ENCODE results near the gene HIC1. TPM values are rescaled to one million over a fixed set of nuclear protein-coding genes. Genes with fewer than 3 reads are reported as not detected.

Gene HIC1
- total and polyA plus RNA-seq, 2 experiments from 2014 or later: 0.17 to 0.26 TPM

DNA sequence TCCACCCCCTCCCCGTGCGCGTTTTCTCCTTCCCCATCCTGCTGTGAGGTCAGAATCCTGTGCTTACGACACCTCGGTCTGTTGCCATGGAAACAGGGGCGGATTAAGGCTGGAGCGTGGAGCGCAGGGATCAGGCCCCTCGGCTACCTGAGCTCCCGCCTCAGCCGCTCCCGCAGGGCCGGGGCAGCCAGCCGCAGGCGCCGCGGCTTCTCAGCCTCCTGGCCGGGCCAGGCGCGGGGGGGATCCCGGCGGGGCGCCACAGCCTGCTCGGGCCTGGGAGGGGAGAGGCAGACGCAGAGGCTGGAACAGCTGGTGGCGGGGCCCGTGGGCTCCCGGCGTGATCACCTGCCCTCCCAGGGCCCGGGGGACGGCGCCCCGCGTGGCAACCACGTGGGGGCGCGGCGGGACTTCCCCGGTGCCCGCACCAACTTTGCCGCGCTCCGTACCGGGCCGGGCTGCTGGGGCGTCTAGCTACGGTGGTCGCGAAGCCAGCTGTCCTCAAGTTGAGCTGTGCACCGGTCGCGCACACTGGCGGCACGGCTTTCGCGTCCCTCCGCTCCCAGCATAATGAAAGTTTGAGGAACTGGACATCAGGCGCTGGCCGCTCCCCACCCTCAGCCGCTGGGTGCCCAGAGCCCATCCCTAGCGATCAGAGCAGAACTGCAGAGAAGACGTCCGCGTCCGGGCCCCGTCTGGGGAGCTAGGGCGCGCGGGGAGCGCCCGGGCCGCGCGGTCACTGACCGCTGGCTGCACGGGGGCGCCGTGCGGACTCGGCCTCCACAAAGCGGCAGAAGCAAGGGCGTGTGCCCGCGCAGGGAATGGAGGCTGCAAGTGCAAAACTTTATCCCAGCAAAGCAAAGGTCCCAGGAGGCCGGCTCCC lies 31.0 kb upstream of the HIC1 start:
- Histone ChIP-seq H3K27ac (ENCODE audit: low read depth) (no peak overlapping the region), H3F3A (replicated peaks; ENCODE audit: low read depth) (0 out of 2 replicates have a peak, but pooled peaks cover 4% of the 10 kb centered on the region), H3K79me2 (replicated peaks; ENCODE audit: insufficient read depth) (no peaks in the 10 kb centered on the region), H3K4me3 (peak overlapping the region; percentile 69), H3K4me1 (ENCODE audit: insufficient read depth) (peaks cover 4% of the 10 kb centered on the region; the same call in 1 of the 2 replicates), H4K20me1 (replicated peaks; ENCODE audit: insufficient read depth) (no peaks in the 10 kb centered on the region), H2AFZ (peak overlapping the region; percentile 90), H3K27me3 (ENCODE audit: insufficient read depth) (peaks cover 95% of the 10 kb centered on the region), H3K36me3 (ENCODE audit: insufficient read depth) (no peaks in the 10 kb centered on the region), H3K9me2 (ENCODE audit: insufficient read depth) (no peaks in the 10 kb centered on the region), H3K4me2 (peak overlapping the region; percentile 88)
- DNase-seq (ENCODE audit: low spot score): peak; percentile 96
- H3K27ac Mint-ChIP-seq: no peak overlapping the region
- peaks cover 84% of the 10 kb centered on the region for H3K27me3 Mint-ChIP-seq (ENCODE audit: insufficient read depth, low read depth, poor library complexity)
- H3K9me3 Mint-ChIP-seq: no peaks in the 10 kb centered on the region
- ATAC-seq: peak; percentile 69
- H3K4me1 Mint-ChIP-seq: no peaks in the 10 kb centered on the region; the same call in 2 of the 3 replicates
- peak overlapping the region; percentile 68 for H3K4me3 Mint-ChIP-seq
- no peaks in the 10 kb centered on the region for H3K36me3 Mint-ChIP-seq (ENCODE audit: low read depth)
- TF ChIP-seq EZH2phosphoT487 (IDR thresholded peaks at IDR 0.05; ENCODE audit: unreplicated experiment) (no peak), CREB1 (CRISPR knock-in tag; IDR thresholded peaks at IDR 0.05; ENCODE audit: low read depth) (0 out of 2 replicates have a peak, but pooled peaks have one; percentile 20)

DNA sequence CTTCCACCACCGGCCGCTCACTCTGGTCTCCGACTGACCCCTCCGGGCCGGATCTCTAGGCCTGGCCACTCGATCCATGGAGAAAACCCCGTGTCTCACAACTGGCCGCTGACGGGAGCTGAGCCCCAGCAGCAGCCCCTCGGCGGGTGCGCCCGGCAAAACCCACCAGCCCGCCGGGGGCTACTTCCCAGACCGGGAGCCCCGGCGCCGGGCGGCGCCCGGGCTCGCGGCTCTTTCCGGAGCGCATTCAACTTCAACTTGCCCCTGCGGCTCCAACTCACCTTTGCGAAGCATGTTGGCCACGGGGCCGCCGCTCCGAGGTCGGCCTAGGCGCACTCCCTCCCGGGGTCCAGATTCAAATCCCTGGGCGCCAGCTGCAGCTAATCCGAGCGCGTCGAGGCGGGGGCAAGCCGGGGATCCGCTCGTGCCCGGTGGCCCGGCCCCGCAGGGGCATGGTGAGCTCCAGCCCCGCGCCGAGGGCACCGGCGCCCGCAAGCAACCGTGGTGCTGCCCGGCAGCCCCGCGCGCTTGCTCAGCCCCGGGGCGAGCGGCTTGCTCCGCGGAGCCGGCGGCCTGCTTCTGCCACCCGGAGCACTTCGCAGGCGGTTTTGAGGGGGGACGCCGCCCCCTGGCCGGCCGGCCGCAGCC lies 30.2 kb upstream of the HIC1 start:
- H3K4me3 Mint-ChIP-seq: peak overlapping the region; percentile 68; the same call in 2 of the 3 replicates
- Histone ChIP-seq H2AFZ (peak overlapping the region; percentile 94), H3K79me2 (replicated peaks; ENCODE audit: insufficient read depth) (no peaks in the 10 kb centered on the region), H3K4me1 (ENCODE audit: insufficient read depth) (peaks cover 4% of the 10 kb centered on the region; the same call in 1 of the 2 replicates), H3K9me2 (ENCODE audit: insufficient read depth) (no peaks in the 10 kb centered on the region), H3K4me3 (peak overlapping the region; percentile 69), H3K27ac (ENCODE audit: low read depth) (no peak overlapping the region), H3K36me3 (ENCODE audit: insufficient read depth) (no peaks in the 10 kb centered on the region), H4K20me1 (replicated peaks; ENCODE audit: insufficient read depth) (no peaks in the 10 kb centered on the region), H3K27me3 (ENCODE audit: insufficient read depth) (peaks cover 98% of the 10 kb centered on the region), H3F3A (replicated peaks; ENCODE audit: low read depth) (0 out of 2 replicates have a peak, but pooled peaks cover 4% of the 10 kb centered on the region), H3K4me2 (peak overlapping the region; percentile 88)
- H3K27me3 Mint-ChIP-seq (ENCODE audit: insufficient read depth, low read depth, poor library complexity): peaks cover 85% of the 10 kb centered on the region
- DNase-seq (ENCODE audit: low spot score) (peak; percentile 51), ATAC-seq (peak; percentile 7)
- TF ChIP-seq POLR2AphosphoS5 (IDR thresholded peaks at IDR 0.05; ENCODE audit: low read depth) (no peak), EZH2 (IDR thresholded peaks at IDR 0.05; ENCODE audit: low read depth, unreplicated experiment) (peak; percentile 92), JUNB (IDR thresholded peaks at IDR 0.05; ENCODE audit: unreplicated experiment) (no peak)
- no peak overlapping the region for H3K27ac Mint-ChIP-seq
- no peaks in the 10 kb centered on the region for H3K9me3 Mint-ChIP-seq
- H3K36me3 Mint-ChIP-seq (ENCODE audit: low read depth): no peaks in the 10 kb centered on the region
- no peaks in the 10 kb centered on the region; the same call in 2 of the 3 replicates for H3K4me1 Mint-ChIP-seq

DNA sequence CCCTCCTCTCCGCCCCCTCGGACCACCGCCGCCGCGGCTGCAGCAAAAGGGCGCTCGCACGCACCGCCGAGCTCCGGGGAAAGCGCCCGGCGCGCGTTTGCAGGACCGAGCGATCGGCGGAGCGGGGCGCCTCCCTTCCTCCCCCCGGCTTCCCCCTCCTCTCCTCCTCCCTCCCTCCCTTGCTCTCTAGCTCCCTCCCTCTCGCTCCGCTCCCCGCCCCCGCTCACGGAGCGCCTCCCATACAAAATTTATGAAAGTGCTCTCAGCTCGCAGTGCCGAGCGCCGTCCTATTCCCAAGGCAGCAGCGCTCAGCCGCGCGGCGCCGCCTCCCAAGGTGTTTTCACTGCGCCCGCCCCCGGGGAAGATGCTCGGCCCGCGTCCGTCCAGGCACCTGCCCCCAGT lies 29.7 kb upstream of the HIC1 start, which contains the start of gene RTN4RL1:
RTN4RL1 (minus strand) TSS at position 115 of the 402 bp plus-strand sequence. CDS start 469 bp downstream, outside the sequence.
- Histone ChIP-seq H3K9me2 (ENCODE audit: insufficient read depth) (no peaks in the 10 kb centered on the region), H3K79me2 (replicated peaks; ENCODE audit: insufficient read depth) (no peaks in the 10 kb centered on the region), H3K36me3 (ENCODE audit: insufficient read depth) (no peaks in the 10 kb centered on the region), H4K20me1 (replicated peaks; ENCODE audit: insufficient read depth) (no peaks in the 10 kb centered on the region), H2AFZ (peak within 1 kb of the TSS; percentile 94), H3K4me1 (ENCODE audit: insufficient read depth) (peaks cover 4% of the 10 kb centered on the region; the same call in 1 of the 2 replicates), H3K4me3 (peak within 1 kb of the TSS; percentile 69), H3K27ac (ENCODE audit: low read depth) (no peak within 1 kb of the TSS), H3F3A (replicated peaks; ENCODE audit: low read depth) (0 out of 2 replicates have a peak, but pooled peaks cover 4% of the 10 kb centered on the region), H3K4me2 (peak within 1 kb of the TSS; percentile 88), H3K27me3 (ENCODE audit: insufficient read depth) (peaks cover 94% of the 10 kb centered on the region)
- no peaks in the 10 kb centered on the region; the same call in 2 of the 3 replicates for H3K4me1 Mint-ChIP-seq
- peak; percentile 5 for ATAC-seq
- peak; percentile 72 for DNase-seq (ENCODE audit: low spot score)
- TF ChIP-seq EZH2 (IDR thresholded peaks at IDR 0.05; ENCODE audit: low read depth, unreplicated experiment) (peak; percentile 46), ZNF331 (CRISPR knock-in tag; IDR thresholded peaks at IDR 0.05; ENCODE audit: low read depth) (no peak), STAT1 (IDR thresholded peaks at IDR 0.05; ENCODE audit: unreplicated experiment) (no peak)
- TF ChIP-seq, protein P1, sequence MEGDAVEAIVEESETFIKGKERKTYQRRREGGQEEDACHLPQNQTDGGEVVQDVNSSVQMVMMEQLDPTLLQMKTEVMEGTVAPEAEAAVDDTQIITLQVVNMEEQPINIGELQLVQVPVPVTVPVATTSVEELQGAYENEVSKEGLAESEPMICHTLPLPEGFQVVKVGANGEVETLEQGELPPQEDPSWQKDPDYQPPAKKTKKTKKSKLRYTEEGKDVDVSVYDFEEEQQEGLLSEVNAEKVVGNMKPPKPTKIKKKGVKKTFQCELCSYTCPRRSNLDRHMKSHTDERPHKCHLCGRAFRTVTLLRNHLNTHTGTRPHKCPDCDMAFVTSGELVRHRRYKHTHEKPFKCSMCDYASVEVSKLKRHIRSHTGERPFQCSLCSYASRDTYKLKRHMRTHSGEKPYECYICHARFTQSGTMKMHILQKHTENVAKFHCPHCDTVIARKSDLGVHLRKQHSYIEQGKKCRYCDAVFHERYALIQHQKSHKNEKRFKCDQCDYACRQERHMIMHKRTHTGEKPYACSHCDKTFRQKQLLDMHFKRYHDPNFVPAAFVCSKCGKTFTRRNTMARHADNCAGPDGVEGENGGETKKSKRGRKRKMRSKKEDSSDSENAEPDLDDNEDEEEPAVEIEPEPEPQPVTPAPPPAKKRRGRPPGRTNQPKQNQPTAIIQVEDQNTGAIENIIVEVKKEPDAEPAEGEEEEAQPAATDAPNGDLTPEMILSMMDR (conservative IDR thresholded peaks at IDR 0.05; ENCODE audit: low read depth in 2 of 2): no peak
- no peaks in the 10 kb centered on the region for H3K9me3 Mint-ChIP-seq
- H3K27me3 Mint-ChIP-seq (ENCODE audit: insufficient read depth, low read depth, poor library complexity): peaks cover 82% of the 10 kb centered on the region
- no peaks in the 10 kb centered on the region for H3K36me3 Mint-ChIP-seq (ENCODE audit: low read depth)
- H3K4me3 Mint-ChIP-seq: peak within 1 kb of the TSS; percentile 68
- H3K27ac Mint-ChIP-seq: no peak within 1 kb of the TSS

Measured in GM23338 (cell line).